GM12864 (cell line): Measurements from ENCODE around the gene VIPR2.
"Not testable (repeated sequence)": the region's sequence is repeated elsewhere in the genome, so short reads cannot be mapped to it uniquely, and the experiment has no call there.

ENCODE experiments used
- DNase-seq: peaks from one replicate; pipeline ENCODE4 v3.0.0-alpha.2; 2011; ENCODE audit warnings: low read depth
- H3K4me3 ChIP-seq: 2 replicates; pipeline ENCODE4 v1.5.1; 2011; ENCODE audit warnings: mild to moderate bottlenecking, low read depth, low read length, control low read depth
- TF ChIP-seq, protein P1 (sequence below): IDR thresholded peaks from 2 replicates; pipeline ENCODE4 v1.5.1; 2011; ENCODE audit warnings: low read depth, mild to moderate bottlenecking, moderate library complexity, low read length, control low read depth, inconsistent platforms; ENCODE audit errors: missing control alignments

The VIPR2 gene

GRCh38 chr7:159177284-159177953 lies 32.8 kb upstream of the VIPR2 start:
- no peak for DNase-seq
- no peak overlapping the region for H3K4me3 ChIP-seq
- TF ChIP-seq, protein P1, sequence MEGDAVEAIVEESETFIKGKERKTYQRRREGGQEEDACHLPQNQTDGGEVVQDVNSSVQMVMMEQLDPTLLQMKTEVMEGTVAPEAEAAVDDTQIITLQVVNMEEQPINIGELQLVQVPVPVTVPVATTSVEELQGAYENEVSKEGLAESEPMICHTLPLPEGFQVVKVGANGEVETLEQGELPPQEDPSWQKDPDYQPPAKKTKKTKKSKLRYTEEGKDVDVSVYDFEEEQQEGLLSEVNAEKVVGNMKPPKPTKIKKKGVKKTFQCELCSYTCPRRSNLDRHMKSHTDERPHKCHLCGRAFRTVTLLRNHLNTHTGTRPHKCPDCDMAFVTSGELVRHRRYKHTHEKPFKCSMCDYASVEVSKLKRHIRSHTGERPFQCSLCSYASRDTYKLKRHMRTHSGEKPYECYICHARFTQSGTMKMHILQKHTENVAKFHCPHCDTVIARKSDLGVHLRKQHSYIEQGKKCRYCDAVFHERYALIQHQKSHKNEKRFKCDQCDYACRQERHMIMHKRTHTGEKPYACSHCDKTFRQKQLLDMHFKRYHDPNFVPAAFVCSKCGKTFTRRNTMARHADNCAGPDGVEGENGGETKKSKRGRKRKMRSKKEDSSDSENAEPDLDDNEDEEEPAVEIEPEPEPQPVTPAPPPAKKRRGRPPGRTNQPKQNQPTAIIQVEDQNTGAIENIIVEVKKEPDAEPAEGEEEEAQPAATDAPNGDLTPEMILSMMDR: no peak

GRCh38 chr7:159175792-159176191 lies 31.1 kb upstream of the VIPR2 start:
- TF ChIP-seq, protein P1: no peak
- DNase-seq: no peak
- H3K4me3 ChIP-seq: no peak overlapping the region

GRCh38 chr7:159175100-159175499 lies 30.4 kb upstream of the VIPR2 start:
- DNase-seq, H3K4me3 ChIP-seq: not testable (repeated sequence)

DNA sequence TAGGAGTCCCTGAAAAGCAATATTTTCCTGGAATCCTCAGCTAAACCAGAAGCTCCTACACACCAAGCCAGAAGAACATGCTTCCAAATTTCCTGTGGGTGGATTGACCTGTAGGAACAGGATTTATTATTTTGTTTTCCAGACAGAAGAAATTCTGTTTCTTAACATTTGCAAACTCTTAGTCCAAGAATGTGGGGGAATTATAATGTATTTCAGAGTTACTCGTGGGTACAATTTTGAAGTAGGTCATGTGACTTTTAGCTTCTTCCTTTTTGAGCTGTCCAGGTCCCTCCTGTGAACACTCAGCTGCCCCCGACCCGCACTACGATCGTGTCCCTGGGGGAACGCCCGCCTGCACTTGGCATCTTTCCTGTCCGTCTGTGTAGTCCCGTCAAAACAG lies 27.7 kb upstream of the VIPR2 start:
- TF ChIP-seq, protein P1: no peak
- H3K4me3 ChIP-seq: no peak overlapping the region
- no peak for DNase-seq

- H3K4me3 ChIP-seq: no peak overlapping the region
- TF ChIP-seq, protein P1: no peak
- DNase-seq: no peak
Observed at GRCh38 chr7:159169391-159169790, 24.7 kb upstream of the VIPR2 start.

GRCh38 chr7:159167139-159167538 lies 22.5 kb upstream of the VIPR2 start:
- TF ChIP-seq, protein P1: no peak
- no peak for DNase-seq
- H3K4me3 ChIP-seq: no peak overlapping the region

GRCh38 chr7:159166530-159166929 lies 21.9 kb upstream of the VIPR2 start:
- DNase-seq: no peak
- no peak overlapping the region for H3K4me3 ChIP-seq
- TF ChIP-seq, protein P1: no peak
